Neural crest cell (in vitro differentiated cells): Measurements from ENCODE around the gene LETM1. TPM values are rescaled to one million over a fixed set of nuclear protein-coding genes. Genes with fewer than 3 reads are reported as not detected.
A peak's percentile ranks its signal among the peaks of the same experiment; 100 is the strongest.

ENCODE experiments used
- DNase-seq: peaks from one replicate; pipeline ENCODE4 v3.0.0; 2021; ENCODE audit warnings: low read depth, mixed read lengths, low spot score
- H3K27ac Mint-ChIP-seq: one replicate; pipeline ENCODE4 v1.8.0; 2021; ENCODE audit warnings: mild to moderate bottlenecking, mixed read lengths; ENCODE audit not compliant: unreplicated experiment
- H3K27me3 Mint-ChIP-seq: 2 replicates; pipeline ENCODE4 v1.8.0; 2021; ENCODE audit warnings: low read depth, mild to moderate bottlenecking, mixed read lengths
- H3K36me3 Mint-ChIP-seq: 2 replicates; pipeline ENCODE4 v1.8.0; 2021; ENCODE audit warnings: low read depth, mild to moderate bottlenecking, mixed read lengths
- H3K4me1 Mint-ChIP-seq: 2 replicates; pipeline ENCODE4 v1.8.0; 2021; ENCODE audit warnings: mixed read lengths
- H3K4me3 Mint-ChIP-seq: one replicate; pipeline ENCODE4 v1.8.0; 2021; ENCODE audit warnings: mild to moderate bottlenecking, mixed read lengths
- H3K9me3 Mint-ChIP-seq: 2 replicates; pipeline ENCODE4 v1.8.0; 2021; ENCODE audit warnings: mixed read lengths
- CTCF ChIP-seq: fragments of 200-600 bp; sonication (generic); conservative IDR thresholded peaks from 2 replicates; pipeline ENCODE4 v1.5.0; 2021; ENCODE audit warnings: antibody characterized with exemption, mild to moderate bottlenecking
- total RNA-seq: library from RNA; stranded (reverse); gene quantifications from 2 replicates; pipeline ENCODE4 v1.2.1, GENCODE V29; 2021

The LETM1 gene
- total RNA-seq, 1 donor from 2014 or later, result 60.6 TPM

GRCh38 chr4:1896658-1896991 lies 40.7 kb upstream of the LETM1 start:
- TF ChIP-seq CTCF, result no peak
- H3K4me3 Mint-ChIP-seq, result no peak overlapping the region
- no peak overlapping the region for H3K27ac Mint-ChIP-seq
- DNase-seq, result no peak
- H3K36me3 Mint-ChIP-seq, result peaks cover 10% of the 10 kb centered on the region
- peaks cover 15% of the 10 kb centered on the region for H3K4me1 Mint-ChIP-seq
- H3K27me3 Mint-ChIP-seq, result no peaks in the 10 kb centered on the region
- no peaks in the 10 kb centered on the region for H3K9me3 Mint-ChIP-seq

DNA sequence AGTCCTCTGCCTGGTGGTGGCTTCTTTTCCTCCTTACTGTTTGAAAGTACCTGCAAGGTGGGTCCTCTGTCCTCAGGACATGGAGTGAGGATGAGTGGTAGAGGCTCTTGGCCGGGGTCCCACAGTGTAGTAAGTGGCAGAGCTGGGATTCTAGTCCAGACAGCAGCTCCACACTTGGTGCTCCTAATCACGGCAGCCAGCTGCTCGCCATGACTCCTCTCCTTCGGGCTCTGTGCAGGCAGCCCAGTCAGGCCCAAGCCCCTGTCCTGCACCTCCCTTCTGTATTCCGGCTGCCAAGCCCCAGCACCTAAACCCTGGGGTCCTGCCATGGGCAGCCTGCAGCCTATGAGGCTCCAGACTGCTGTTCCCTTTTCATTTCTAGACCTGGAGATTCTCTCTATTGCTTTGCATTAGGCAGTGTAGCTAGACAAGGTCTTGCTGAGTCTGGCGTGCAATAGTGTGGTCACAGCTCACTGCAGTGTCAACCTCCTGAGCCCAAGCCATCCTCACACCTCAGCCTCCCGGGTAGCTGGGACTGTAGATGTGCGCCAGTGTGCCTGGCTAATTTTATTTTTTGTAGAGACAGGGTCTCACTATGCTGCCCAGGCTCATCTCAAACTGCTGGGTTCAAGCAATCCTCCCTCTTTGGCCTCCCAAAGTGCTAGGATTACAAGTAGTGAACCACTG lies 40.2 kb upstream of the LETM1 start:
- Mint-ChIP-seq H3K27ac (no peak overlapping the region), H3K36me3 (peaks cover 10% of the 10 kb centered on the region), H3K4me1 (peaks cover 15% of the 10 kb centered on the region), H3K27me3 (no peaks in the 10 kb centered on the region), H3K4me3 (no peak overlapping the region), H3K9me3 (no peaks in the 10 kb centered on the region)
- no peak for DNase-seq
- TF ChIP-seq CTCF, result no peak

GRCh38 chr4:1890979-1891570 lies 35.1 kb upstream of the LETM1 start:
- peaks cover 10% of the 10 kb centered on the region for H3K36me3 Mint-ChIP-seq
- peaks cover 23% of the 10 kb centered on the region for H3K4me1 Mint-ChIP-seq
- no peak overlapping the region for H3K4me3 Mint-ChIP-seq
- H3K9me3 Mint-ChIP-seq, result no peaks in the 10 kb centered on the region
- H3K27ac Mint-ChIP-seq, result no peak overlapping the region
- no peaks in the 10 kb centered on the region for H3K27me3 Mint-ChIP-seq
- no peak for DNase-seq
- no peak for TF ChIP-seq CTCF

DNA sequence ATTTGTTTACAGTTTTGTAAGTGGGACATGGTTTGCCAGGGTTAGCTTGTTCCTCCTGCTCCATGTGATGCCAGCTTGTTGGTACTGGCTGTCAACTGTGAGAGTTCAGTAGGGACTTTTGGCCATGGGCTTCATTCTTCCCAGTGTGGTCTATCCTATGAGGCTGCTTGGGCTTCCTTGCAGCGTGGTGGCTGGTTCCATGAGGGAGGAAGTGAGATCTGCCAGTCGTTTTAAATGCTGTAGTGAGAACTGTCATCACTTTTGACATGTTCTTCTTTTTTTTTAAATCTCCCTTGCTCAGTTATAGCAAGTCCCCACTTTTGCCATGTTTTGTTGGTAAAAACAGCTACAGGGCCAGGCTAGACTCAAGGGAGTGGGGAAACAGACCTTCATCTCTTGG lies 31.1 kb upstream of the LETM1 start:
- H3K36me3 Mint-ChIP-seq, result peaks cover 7% of the 10 kb centered on the region
- no peaks in the 10 kb centered on the region for H3K9me3 Mint-ChIP-seq
- no peak overlapping the region for H3K27ac Mint-ChIP-seq
- no peak overlapping the region for H3K4me3 Mint-ChIP-seq
- no peak for DNase-seq
- H3K27me3 Mint-ChIP-seq, result no peaks in the 10 kb centered on the region
- TF ChIP-seq CTCF, result no peak
- H3K4me1 Mint-ChIP-seq, result peaks cover 36% of the 10 kb centered on the region

DNA sequence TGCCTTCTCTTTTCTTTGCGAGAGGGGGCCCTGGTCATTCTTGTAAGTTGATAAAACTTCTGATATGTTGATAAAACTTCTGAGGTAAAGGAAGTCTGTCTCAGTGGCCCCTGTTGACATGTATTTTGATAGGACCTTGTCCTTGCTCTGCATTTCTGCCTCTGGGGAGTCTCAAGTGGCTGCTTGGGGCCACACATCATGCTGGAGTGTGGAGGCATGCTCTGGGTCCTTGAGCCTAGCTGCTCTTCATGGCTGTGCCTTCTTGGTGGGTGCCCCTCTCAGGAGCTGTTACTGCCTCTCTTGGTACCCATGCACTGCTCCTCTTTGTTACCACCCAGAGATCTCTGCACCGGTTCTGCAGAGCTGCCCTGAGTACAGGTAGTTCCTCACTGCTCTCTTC lies 29.5 kb upstream of the LETM1 start:
- H3K4me1 Mint-ChIP-seq, result peaks cover 44% of the 10 kb centered on the region
- no peak for DNase-seq
- H3K36me3 Mint-ChIP-seq, result peaks cover 5% of the 10 kb centered on the region
- H3K4me3 Mint-ChIP-seq, result no peak overlapping the region
- no peak for TF ChIP-seq CTCF
- peak overlapping the region; percentile 37 for H3K27ac Mint-ChIP-seq
- H3K9me3 Mint-ChIP-seq, result no peaks in the 10 kb centered on the region
- H3K27me3 Mint-ChIP-seq, result no peaks in the 10 kb centered on the region
